A549 treated with AZD2906 at 1 μM for 4 hours (cell line): ENCODE data around the gene YY2. TPM values are rescaled to one million over a fixed set of nuclear protein-coding genes. Genes with fewer than 3 reads are reported as not detected.

Experiments used
- total RNA-seq: library from RNA; stranded (reverse); fragments of 200-300 nt; extraction: Qiagen RNA extraction; gene quantifications from 5 replicates; pipeline ENCODE4 v1.2.3, GENCODE V29; 2022

YY2 gene
- 1.9 to 2.7 TPM (median 2.6 TPM) in 5 replicates for total RNA-seq

GRCh38 chrX:21855937-21856415 is at the start of gene YY2:
Gene YY2, plus strand, starts transcription at chrX:21855987. Its CDS starts 498 bp downstream, at chrX:21856485.

GRCh38 chrX:21839334-21840192 is 16.2 kb upstream of the YY2 start, which contains the start of gene MBTPS2:
Gene MBTPS2, plus strand, starts transcription at chrX:21839617. Its CDS starts 118 bp downstream, at chrX:21839735.

Other genes with a start within 250 kb of the YY2 start
- gene KLHL34, start 197.7 kb upstream of the YY2 start, total RNA-seq: not detected in 5 replicates
- gene SMPX, start 97.9 kb upstream of the YY2 start, total RNA-seq: 0.08 TPM in 1 of 5 replicates, not detected in the others
- 20.6 to 25.1 TPM (median 22.9 TPM) in 5 replicates for gene MBTPS2, start 16.4 kb upstream of the YY2 start, total RNA-seq
- 177 to 219 TPM (median 181 TPM) in 5 replicates for gene SMS, start 84.7 kb downstream of the YY2 start, total RNA-seq
- 0.28 to 0.43 TPM (median 0.33 TPM) in 5 replicates for gene PHEX, start 176.3 kb downstream of the YY2 start, total RNA-seq